ENCODE data around the gene ACSL1.
"Not testable (repeated sequence)": the region's sequence is repeated elsewhere in the genome, so short reads cannot be mapped to it uniquely, and the experiment has no call there.

Gene ACSL1

GRCh38 chr4:184787766-184788503, 37.8 kb downstream of the ACSL1 start:
- TF ChIP-seq CTCF (IDR thresholded peaks at IDR 0.05) (no peak), ZFX (IDR thresholded peaks at IDR 0.05; ENCODE audit: borderline replicate concordance) (no peak)
- H3K27ac ChIP-seq, result no peak overlapping the region

GRCh38 chr4:184785813-184786212, 40.0 kb downstream of the ACSL1 start:
- TF ChIP-seq ZFX (IDR thresholded peaks at IDR 0.05; ENCODE audit: borderline replicate concordance) (no peak), CTCF (IDR thresholded peaks at IDR 0.05) (no peak)
- H3K27ac ChIP-seq, result no peak overlapping the region

- TF ChIP-seq CTCF (IDR thresholded peaks at IDR 0.05) (no peak), ZFX (IDR thresholded peaks at IDR 0.05; ENCODE audit: borderline replicate concordance) (no peak)
- H3K27ac ChIP-seq, result no peak overlapping the region
These were observed 41.0 kb downstream of the ACSL1 start for GRCh38 chr4:184784628-184785257.

DNA sequence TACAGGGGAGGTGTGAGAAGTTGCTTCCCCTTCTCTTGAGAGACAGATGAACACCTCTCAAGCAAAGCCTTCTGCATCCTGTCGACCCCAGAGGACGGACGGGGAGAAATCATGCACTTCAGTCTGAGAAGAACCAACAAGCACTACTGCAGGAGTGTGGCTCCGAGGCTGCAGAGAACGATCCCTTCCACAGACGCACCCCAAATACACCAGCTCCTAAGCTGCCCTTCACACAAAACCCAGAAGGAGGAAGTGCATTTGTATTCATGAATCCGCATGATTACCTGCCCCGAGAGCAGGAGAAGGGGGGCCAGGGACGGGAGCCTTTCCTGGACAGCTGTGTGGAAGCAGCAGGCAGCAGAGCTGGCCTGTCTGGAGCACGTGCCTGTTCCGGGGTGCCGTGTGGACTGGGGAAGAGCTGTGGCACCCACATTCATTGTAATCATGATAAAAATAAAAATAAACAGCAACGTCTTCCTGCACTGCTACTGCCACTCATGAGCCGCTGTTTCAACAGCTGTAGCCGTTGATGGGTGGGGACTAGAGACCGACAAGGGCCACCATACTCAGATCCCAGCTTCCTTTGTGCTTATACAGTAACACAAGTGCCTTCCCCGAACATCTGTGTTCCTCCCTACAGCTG, 42.9 kb downstream of the ACSL1 start:
- H3K27ac ChIP-seq, result no peak overlapping the region
- TF ChIP-seq ZFX (IDR thresholded peaks at IDR 0.05; ENCODE audit: borderline replicate concordance) (no peak), CTCF (IDR thresholded peaks at IDR 0.05) (no peak)

DNA sequence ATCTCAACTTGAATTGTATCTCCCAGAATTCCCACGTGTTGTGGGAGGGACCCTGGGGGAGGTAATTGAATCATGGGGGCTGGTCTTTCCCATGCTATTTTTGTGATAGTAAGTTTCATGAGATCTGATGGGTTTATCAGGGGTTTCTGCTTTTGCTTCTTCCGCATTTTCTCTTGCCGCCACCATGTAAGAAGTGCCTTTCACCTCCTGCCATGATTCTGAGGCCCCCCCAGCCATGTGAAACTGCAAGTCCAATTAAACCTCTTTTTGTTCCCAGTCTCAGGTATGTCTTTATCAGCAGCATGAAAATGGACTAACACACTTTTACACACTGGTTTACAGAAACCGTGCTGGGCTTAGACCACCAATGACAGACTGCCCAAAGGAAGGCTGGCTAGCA, 46.6 kb downstream of the ACSL1 start:
- H3K27ac ChIP-seq, result not testable (repeated sequence)

DNA sequence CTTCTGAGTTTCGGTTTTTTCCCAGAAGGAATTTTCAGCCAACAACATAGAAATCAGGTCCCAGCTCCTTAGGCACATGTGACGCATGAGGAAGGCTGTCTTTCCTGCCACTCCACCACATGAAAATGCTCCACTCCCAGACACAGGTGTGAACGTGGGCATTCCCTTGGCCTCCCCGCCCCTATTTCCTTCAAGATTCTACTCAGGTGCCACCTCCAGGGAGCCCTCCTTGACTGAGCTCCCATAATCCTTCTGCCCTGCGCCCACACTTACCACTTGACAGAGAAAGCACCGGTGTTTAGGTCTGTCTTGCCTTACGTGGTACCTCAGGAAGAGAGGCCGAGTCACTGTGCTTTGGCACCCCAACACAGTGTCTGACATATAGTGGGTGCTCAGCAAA, 47.4 kb downstream of the ACSL1 start:
- TF ChIP-seq CTCF (IDR thresholded peaks at IDR 0.05) (no peak), ZFX (IDR thresholded peaks at IDR 0.05; ENCODE audit: borderline replicate concordance) (no peak)
- H3K27ac ChIP-seq, result no peak overlapping the region

DNA sequence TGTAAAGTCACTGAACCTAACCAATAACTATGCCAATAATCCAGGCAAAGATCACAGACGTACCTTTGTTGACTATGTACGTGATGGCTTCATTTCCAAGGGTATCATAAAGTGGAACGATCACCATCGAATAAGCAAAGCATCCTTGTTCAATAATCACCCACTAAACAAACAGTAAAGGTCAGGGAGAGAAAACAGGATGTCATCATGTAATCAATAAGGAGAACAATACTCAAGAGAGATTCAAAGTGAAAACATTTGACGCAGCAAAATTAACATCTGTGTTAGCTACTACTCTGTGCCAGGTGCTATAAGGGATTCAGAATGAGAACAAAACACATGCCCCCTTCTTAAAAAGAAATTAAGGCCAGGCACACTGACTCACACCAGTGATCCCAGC, 48.9 kb downstream of the ACSL1 start:
- TF ChIP-seq ZFX (IDR thresholded peaks at IDR 0.05; ENCODE audit: borderline replicate concordance) (no peak), CTCF (IDR thresholded peaks at IDR 0.05) (no peak)

More for the DNA sequence above, 48.9 kb downstream of the ACSL1 start:
- no peak overlapping the region for H3K27ac ChIP-seq
